GM12891 (cell line): Measurements from ENCODE around the gene SLC1A3.

ENCODE experiments used
- POLR2A ChIP-seq: IDR thresholded peaks from 2 replicates; pipeline ENCODE4 v1.6.1; 2011; ENCODE audit warnings: low read depth, low read length, control low read depth
- POLR2AphosphoS5 ChIP-seq: IDR thresholded peaks from 2 replicates; pipeline ENCODE4 v1.6.1; 2011; ENCODE audit warnings: low read depth, low read length, control low read depth
- TAF1 ChIP-seq: IDR thresholded peaks from 2 replicates; pipeline ENCODE4 v1.6.1; 2011; ENCODE audit warnings: low read depth, low read length, control low read depth

DNA sequence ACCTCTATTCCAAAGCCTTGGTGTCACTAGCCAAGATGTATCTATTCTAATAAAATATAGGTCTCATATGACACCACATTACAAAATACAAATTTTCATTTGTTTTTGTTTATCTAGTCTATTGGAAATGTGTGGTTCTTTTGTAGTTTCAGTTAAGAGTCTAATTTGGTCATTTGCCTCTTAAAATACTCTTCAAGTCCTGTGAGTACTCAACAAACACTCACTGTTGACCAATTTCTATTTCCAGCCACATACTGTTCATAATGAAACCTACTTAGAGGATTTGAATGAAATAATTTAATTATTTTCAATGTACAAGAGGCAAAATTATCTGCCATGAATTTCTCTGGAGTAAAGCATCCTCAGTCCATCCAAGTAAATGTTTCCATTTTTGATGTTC, 40.6 kb downstream of the SLC1A3 start:
- TF ChIP-seq POLR2AphosphoS5 (no peak), POLR2A (no peak), TAF1 (no peak)
